Measurements from ENCODE around the gene ASIC3. TPM values are rescaled to one million over a fixed set of nuclear protein-coding genes. Genes with fewer than 3 reads are reported as not detected.

ASIC3 gene
- total and polyA plus RNA-seq, 4 donors = 0.37 to 3.9 (median 2.4) TPM

DNA sequence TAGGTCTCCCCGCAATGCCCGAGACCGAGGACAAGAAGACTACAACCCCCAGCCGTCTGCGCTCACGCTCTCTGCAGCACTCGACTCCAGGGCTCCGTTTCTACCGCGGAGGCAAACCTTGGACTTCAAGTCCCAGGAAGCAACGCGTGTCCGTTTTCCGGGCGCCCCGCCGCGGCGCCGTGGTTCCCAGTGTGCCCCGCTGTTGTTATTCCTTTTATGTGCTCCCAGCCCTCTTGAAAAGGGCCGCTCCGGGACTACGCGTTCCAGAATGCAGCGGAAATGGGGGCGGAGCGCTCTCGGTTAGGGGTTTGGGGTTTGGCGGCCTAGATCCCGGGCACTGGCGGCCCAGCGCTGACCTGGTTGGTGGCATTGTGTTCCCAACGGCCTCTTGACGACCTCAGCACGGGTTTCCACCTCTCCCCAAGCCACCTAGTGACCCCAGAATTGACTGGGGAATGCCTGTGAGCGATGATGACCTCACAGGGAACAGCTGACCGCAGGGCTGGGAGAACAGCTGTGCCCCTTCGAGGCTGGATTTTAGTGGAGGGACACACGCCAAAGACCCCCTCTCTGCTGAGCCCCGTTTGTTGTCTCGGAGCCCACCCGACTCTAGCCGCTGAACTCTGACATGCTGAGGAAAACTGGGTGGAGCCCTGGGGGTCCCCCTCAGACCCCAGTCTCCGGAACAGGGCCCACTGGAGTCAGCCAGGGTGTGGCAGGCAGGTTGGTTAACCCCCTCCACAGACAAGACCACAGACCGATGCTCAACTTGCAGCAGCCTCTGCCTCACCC, 9.9 kb downstream of the ASIC3 start:
- Histone ChIP-seq H3K36me3 (ENCODE audit: control insufficient read depth in 4 of 4, insufficient read depth in 4 of 4, low read length in 4 of 4) (peaks cover 0 to 5% (median 0%) of the 10 kb centered on the region in 4 donors), H3K27ac (ENCODE audit: low read depth in 1 of 2, low read length in 1 of 2) (peak overlapping the region; percentile 96), H3K27me3 (ENCODE audit: control insufficient read depth in 3 of 3, insufficient read depth in 3 of 3, low read length in 2 of 3) (no peaks in the 10 kb centered on the region), H3K9ac (ENCODE audit: insufficient read depth in 1 of 2, low read length in 2 of 2) (peak overlapping the region; percentile 42 to 93), H3K4me1 (ENCODE audit: control insufficient read depth in 5 of 5, insufficient read depth in 5 of 5, low read length in 5 of 5) (peaks cover 12 to 44% (median 26%) of the 10 kb centered on the region in 5 donors), H3K9me3 (ENCODE audit: control insufficient read depth in 4 of 4, insufficient read depth in 3 of 4, low read length in 3 of 4) (no peaks in the 10 kb centered on the region), H3K4me3 (peak overlapping the region; percentile 42)
- peak; percentile 99 to 100 (median 100) for DNase-seq
- TF ChIP-seq, protein P1, sequence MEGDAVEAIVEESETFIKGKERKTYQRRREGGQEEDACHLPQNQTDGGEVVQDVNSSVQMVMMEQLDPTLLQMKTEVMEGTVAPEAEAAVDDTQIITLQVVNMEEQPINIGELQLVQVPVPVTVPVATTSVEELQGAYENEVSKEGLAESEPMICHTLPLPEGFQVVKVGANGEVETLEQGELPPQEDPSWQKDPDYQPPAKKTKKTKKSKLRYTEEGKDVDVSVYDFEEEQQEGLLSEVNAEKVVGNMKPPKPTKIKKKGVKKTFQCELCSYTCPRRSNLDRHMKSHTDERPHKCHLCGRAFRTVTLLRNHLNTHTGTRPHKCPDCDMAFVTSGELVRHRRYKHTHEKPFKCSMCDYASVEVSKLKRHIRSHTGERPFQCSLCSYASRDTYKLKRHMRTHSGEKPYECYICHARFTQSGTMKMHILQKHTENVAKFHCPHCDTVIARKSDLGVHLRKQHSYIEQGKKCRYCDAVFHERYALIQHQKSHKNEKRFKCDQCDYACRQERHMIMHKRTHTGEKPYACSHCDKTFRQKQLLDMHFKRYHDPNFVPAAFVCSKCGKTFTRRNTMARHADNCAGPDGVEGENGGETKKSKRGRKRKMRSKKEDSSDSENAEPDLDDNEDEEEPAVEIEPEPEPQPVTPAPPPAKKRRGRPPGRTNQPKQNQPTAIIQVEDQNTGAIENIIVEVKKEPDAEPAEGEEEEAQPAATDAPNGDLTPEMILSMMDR (IDR thresholded peaks at IDR 0.05; ENCODE audit: control extremely low read depth, extremely low read depth) = no peak
- WGBS, 2 donors = 1% methylated on average over 46 of the region's 46 CpGs
- peak; percentile 87 for ATAC-seq (ENCODE audit: insufficient read depth, low FRiP score)

DNA sequence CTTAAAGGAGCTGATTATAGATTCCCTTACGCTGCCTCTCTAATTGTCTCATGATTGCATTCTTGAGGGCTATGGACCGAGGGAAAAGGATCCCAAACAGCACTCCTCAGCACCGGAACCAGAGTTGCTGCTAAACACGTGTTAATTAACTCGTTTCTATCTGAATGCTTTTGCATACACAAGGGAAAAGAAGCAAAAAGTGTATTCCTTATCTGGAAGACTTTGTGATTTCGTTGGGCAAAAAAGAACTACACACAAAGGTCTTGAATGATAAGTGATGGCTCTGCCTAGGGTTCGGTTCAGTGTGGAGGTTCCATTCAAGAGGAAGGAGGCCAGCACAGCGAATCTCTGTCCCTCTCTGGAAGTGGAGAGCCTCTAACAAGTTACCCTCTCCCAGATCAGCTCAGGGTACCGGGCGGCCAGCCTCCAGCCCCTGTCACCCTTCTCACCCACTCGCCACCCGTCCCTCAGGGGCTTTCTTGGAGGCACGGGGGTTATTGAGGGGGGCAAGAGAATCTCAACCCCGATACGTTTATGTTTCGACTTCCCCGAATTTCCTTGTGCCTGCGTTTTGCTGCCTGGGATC, 10.5 kb downstream of the ASIC3 start:
- TF ChIP-seq, protein P1 (IDR thresholded peaks at IDR 0.05; ENCODE audit: control extremely low read depth, extremely low read depth) = no peak
- DNase-seq (no peak), ATAC-seq (ENCODE audit: insufficient read depth, low FRiP score) (no peak)
- WGBS, 2 donors = 7 to 8% methylated on average over 18 of the region's 18 CpGs
- H3K4me1 ChIP-seq (ENCODE audit: control insufficient read depth in 5 of 5, insufficient read depth in 5 of 5, low read length in 5 of 5) = peaks cover 12 to 44% (median 26%) of the 10 kb centered on the region in 5 donors
- no peaks in the 10 kb centered on the region for H3K9me3 ChIP-seq (ENCODE audit: control insufficient read depth in 4 of 4, insufficient read depth in 3 of 4, low read length in 3 of 4)
- peak overlapping the region; percentile 30 for H3K4me3 ChIP-seq
- peak overlapping the region; percentile 42 to 93 for H3K9ac ChIP-seq (ENCODE audit: insufficient read depth in 1 of 2, low read length in 2 of 2)
- H3K27ac ChIP-seq (ENCODE audit: low read depth in 1 of 2, low read length in 1 of 2) = peak overlapping the region; percentile 96
- peaks cover 0 to 5% (median 0%) of the 10 kb centered on the region in 4 donors for H3K36me3 ChIP-seq (ENCODE audit: control insufficient read depth in 4 of 4, insufficient read depth in 4 of 4, low read length in 4 of 4)
- no peaks in the 10 kb centered on the region for H3K27me3 ChIP-seq (ENCODE audit: control insufficient read depth in 3 of 3, insufficient read depth in 3 of 3, low read length in 2 of 3)

DNA sequence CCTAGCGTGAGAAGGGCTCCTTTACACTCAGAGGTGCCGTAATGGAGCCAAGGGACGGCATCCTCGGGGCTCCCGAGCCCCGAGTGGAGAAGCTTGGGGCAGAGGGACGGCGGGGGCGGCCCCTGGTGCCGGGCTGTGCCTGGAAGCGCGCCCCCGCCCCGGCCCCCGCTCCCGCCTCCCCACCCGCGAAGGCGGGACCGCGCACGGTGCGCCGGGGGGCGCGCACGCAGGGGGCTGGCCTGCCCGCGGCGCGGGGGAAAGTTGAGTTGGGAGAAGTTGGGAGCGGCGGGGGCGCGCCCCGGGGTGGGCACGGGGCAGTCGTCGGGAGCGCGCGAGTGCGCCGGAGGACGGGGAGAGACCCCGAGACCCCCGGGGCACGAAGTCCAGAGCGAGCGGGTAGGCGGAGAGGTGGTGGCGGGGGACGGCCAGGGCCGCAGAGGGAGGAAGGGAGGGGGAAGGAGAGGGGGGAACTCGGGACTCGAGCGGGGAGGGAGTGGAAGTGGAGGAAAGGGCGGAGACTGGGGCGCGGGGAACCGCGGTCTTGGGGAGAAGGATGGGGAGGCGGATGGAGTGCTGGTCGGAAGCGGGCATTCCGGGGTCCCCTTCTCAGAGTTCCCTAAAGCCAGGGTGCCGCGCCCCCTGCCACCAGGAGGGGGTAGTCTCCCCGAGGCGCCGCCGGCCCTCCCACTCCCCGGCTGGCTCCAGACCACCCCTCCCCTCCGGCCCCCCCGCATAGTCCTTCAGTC, 11.2 kb downstream of the ASIC3 start, which contains the start of gene SLC4A2:
TSS of gene SLC4A2 (plus strand) at position 223 of the 746 bp plus-strand sequence. CDS start 2,399 bp downstream, outside the sequence.
- Histone ChIP-seq H3K4me1 (ENCODE audit: control insufficient read depth in 5 of 5, insufficient read depth in 5 of 5, low read length in 5 of 5) (peaks cover 12 to 44% (median 26%) of the 10 kb centered on the region in 5 donors), H3K27ac (ENCODE audit: low read depth in 1 of 2, low read length in 1 of 2) (peak within 1 kb of the TSS; percentile 96), H3K9me3 (ENCODE audit: control insufficient read depth in 4 of 4, insufficient read depth in 3 of 4, low read length in 3 of 4) (no peaks in the 10 kb centered on the region), H3K27me3 (ENCODE audit: control insufficient read depth in 3 of 3, insufficient read depth in 3 of 3, low read length in 2 of 3) (no peaks in the 10 kb centered on the region), H3K9ac (ENCODE audit: insufficient read depth in 1 of 2, low read length in 2 of 2) (peak within 1 kb of the TSS; percentile 42 to 93), H3K4me3 (peak within 1 kb of the TSS; percentile 63), H3K36me3 (ENCODE audit: control insufficient read depth in 4 of 4, insufficient read depth in 4 of 4, low read length in 4 of 4) (peaks cover 0 to 7% (median 3%) of the 10 kb centered on the region in 4 donors)
- ATAC-seq (ENCODE audit: insufficient read depth, low FRiP score) = peak; percentile 55
- TF ChIP-seq, protein P1 (IDR thresholded peaks at IDR 0.05; ENCODE audit: control extremely low read depth, extremely low read depth) = no peak
- DNase-seq = peak; percentile 86 to 92 (median 88)
- WGBS, 2 donors = 1% methylated on average over 44 to 75 of the region's 75 CpGs

All from lung (tissue), 12 donors.